ENCODE results near the gene GJB2. TPM values are rescaled to one million over a fixed set of nuclear protein-coding genes. Genes with fewer than 3 reads are reported as not detected.

Gene GJB2
- total RNA-seq, 1 donor from 2014 or later: 192 TPM

GRCh38 chr13:20185366-20186056, 7.2 kb downstream of the GJB2 start:
- peaks cover 11% of the 10 kb centered on the region for H3K36me3 ChIP-seq (ENCODE audit: control insufficient read depth, insufficient read depth, low read length)
- TF ChIP-seq, protein P1, sequence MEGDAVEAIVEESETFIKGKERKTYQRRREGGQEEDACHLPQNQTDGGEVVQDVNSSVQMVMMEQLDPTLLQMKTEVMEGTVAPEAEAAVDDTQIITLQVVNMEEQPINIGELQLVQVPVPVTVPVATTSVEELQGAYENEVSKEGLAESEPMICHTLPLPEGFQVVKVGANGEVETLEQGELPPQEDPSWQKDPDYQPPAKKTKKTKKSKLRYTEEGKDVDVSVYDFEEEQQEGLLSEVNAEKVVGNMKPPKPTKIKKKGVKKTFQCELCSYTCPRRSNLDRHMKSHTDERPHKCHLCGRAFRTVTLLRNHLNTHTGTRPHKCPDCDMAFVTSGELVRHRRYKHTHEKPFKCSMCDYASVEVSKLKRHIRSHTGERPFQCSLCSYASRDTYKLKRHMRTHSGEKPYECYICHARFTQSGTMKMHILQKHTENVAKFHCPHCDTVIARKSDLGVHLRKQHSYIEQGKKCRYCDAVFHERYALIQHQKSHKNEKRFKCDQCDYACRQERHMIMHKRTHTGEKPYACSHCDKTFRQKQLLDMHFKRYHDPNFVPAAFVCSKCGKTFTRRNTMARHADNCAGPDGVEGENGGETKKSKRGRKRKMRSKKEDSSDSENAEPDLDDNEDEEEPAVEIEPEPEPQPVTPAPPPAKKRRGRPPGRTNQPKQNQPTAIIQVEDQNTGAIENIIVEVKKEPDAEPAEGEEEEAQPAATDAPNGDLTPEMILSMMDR (IDR thresholded peaks at IDR 0.05; ENCODE audit: insufficient read depth, low read length, severe bottlenecking): no peak
- DNase-seq (ENCODE audit: low read depth): no peak
- FAIRE-seq: no peak
- no peaks in the 10 kb centered on the region for H3K27me3 ChIP-seq (ENCODE audit: control insufficient read depth, insufficient read depth, low read length)
- no peak overlapping the region for H3K4me3 ChIP-seq (ENCODE audit: low read depth, low read length)

- Histone ChIP-seq H3K4me3 (ENCODE audit: low read depth, low read length) (no peak overlapping the region), H3K27me3 (ENCODE audit: control insufficient read depth, insufficient read depth, low read length) (no peaks in the 10 kb centered on the region), H3K36me3 (ENCODE audit: control insufficient read depth, insufficient read depth, low read length) (no peaks in the 10 kb centered on the region)
- DNase-seq (ENCODE audit: low read depth) (peak; percentile 70), FAIRE-seq (peak; percentile 79)
- TF ChIP-seq, protein P1 (IDR thresholded peaks at IDR 0.05; ENCODE audit: insufficient read depth, low read length, severe bottlenecking): peak; percentile 85
Observed at GRCh38 chr13:20182231-20182846, 10.4 kb downstream of the GJB2 start.

GRCh38 chr13:20181188-20181587, 11.6 kb downstream of the GJB2 start:
- H3K4me3 ChIP-seq (ENCODE audit: low read depth, low read length): no peak overlapping the region
- no peak for FAIRE-seq
- H3K36me3 ChIP-seq (ENCODE audit: control insufficient read depth, insufficient read depth, low read length): no peaks in the 10 kb centered on the region
- TF ChIP-seq, protein P1 (IDR thresholded peaks at IDR 0.05; ENCODE audit: insufficient read depth, low read length, severe bottlenecking): no peak
- H3K27me3 ChIP-seq (ENCODE audit: control insufficient read depth, insufficient read depth, low read length): no peaks in the 10 kb centered on the region
- DNase-seq (ENCODE audit: low read depth): no peak

- TF ChIP-seq, protein P1 (IDR thresholded peaks at IDR 0.05; ENCODE audit: insufficient read depth, low read length, severe bottlenecking): no peak
- no peak for FAIRE-seq
- no peaks in the 10 kb centered on the region for H3K36me3 ChIP-seq (ENCODE audit: control insufficient read depth, insufficient read depth, low read length)
- no peaks in the 10 kb centered on the region for H3K27me3 ChIP-seq (ENCODE audit: control insufficient read depth, insufficient read depth, low read length)
- DNase-seq (ENCODE audit: low read depth): no peak
- no peak overlapping the region for H3K4me3 ChIP-seq (ENCODE audit: low read depth, low read length)
Observed at GRCh38 chr13:20178156-20178555, 14.6 kb downstream of the GJB2 start.

DNA sequence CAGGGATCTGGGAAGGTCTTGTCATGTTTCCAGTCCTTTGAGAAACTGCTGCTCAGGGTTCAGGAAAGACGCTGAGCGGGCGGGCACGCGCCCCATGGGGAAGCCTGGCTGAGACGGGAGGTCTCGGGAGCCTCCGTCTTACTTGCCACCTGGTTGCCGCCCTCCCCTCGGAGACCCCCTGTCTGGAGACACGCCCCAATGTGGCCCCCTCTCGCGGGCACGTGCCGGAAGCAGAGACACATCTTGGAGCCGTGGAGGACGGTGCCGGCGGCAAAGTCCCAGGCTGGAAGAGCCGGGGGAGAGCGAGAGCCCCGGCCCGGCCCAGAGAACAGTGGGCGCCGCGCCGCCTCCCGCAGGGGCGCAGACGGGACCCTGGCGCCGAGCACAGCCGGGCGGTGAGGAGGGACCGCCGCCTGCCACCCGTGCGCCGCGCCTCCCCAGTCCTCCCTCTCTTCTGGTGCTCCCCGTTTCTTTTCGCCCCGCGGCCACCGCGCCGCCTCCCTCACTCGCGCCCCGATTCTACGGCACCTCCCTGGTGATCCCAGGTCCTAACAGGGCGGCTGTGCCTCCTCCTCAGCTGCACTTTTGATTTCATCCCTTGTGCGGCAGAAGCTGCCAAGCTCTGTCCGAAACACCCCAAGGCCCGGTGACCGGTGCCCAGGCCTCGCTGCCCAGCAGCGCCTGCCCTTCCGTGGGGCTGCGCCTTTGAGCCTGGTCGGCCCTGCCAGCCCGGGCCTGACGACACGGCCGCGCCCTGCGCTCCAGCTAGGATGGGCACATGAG, 15.5 kb downstream of the GJB2 start:
- Histone ChIP-seq H3K27me3 (ENCODE audit: control insufficient read depth, insufficient read depth, low read length) (no peaks in the 10 kb centered on the region), H3K36me3 (ENCODE audit: control insufficient read depth, insufficient read depth, low read length) (no peaks in the 10 kb centered on the region), H3K4me3 (ENCODE audit: low read depth, low read length) (no peak overlapping the region)
- no peak for FAIRE-seq
- DNase-seq (ENCODE audit: low read depth): no peak
- TF ChIP-seq, protein P1 (IDR thresholded peaks at IDR 0.05; ENCODE audit: insufficient read depth, low read length, severe bottlenecking): no peak

Data from bronchial epithelial cell (primary cell).